Erythroblast (primary cell): ENCODE measurements around the gene IL19.

Source experiments
- GATA1 ChIP-seq: IDR thresholded peaks from 2 replicates; pipeline ENCODE4 v1.6.1; 2011; ENCODE audit warnings: low read depth, mild to moderate bottlenecking, control low read depth, low read length, moderate library complexity
- POLR2A ChIP-seq: IDR thresholded peaks from 2 replicates; pipeline ENCODE4 v1.6.1; 2011; ENCODE audit warnings: mild to moderate bottlenecking, low read length

DNA sequence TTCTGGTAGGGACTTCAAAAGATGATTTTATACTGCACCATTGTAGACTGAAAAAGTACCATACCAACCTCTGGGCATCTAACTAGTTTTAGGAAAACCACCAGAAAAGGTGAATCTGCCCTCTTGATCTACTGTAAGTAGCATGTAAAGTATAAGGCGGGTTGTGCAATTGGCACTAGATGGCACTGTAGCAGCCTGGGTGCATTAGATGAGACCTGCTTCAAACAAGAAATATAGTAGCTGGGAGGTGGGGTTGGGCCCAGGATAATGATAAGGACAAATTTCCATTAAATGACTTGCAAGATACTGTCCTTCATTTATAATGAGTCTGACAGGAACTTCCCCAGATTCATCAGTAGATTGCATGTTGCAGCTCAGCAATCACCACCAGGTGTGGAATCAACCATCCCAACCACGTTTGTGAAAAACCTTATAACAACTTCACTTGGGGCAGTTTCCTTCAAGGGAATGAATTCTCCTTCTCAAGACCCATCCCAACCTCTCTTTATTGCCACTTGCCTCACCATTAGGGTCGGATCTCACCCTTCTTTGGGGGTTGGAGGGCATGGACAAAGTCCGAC, 39.0 kb downstream of the IL19 start:
- TF ChIP-seq POLR2A (no peak), GATA1 (no peak)
